Measurements from ENCODE around the gene NAGK. TPM values are rescaled to one million over a fixed set of nuclear protein-coding genes. Genes with fewer than 3 reads are reported as not detected.

NAGK gene
- total RNA-seq (2021) (56.1 to 58.9 TPM (median 57.7 TPM) in 3 replicates), Bru-seq, nascent RNA (percentile 78 among the genes with signal in this experiment)
- long read RNA-seq, experiment 1, full-length matches to known transcripts: 63 of 89 reads
- long read RNA-seq, experiment 1, partial matches to known transcripts: 10 of 89 reads
- long read RNA-seq, experiment 1, other reads (novel, unspliced or antisense): 16 of 89 reads
- long read RNA-seq, experiment 2, transcript NAGK-213 (9 exons, 2,986 nt): minor isoform, 7 of 49 reads
- long read RNA-seq, experiment 2, transcript NAGK-229 (10 exons, 1,801 nt): major isoform, 22 of 49 reads
- long read RNA-seq, experiment 2, partial matches to known transcripts: 5 of 49 reads
- long read RNA-seq, experiment 2, other reads (novel, unspliced or antisense): 13 of 49 reads
- long read RNA-seq, experiment 3, transcript NAGK-202 (9 exons, 2,343 nt): minor isoform, 7 of 150 reads
- long read RNA-seq, experiment 3, transcript NAGK-229 (10 exons, 1,801 nt): major isoform, 118 of 150 reads
- long read RNA-seq, experiment 3, partial matches to known transcripts: 0 of 150 reads
- long read RNA-seq, experiment 3, other reads (novel, unspliced or antisense): 20 of 150 reads

- ATAC-seq: peak; percentile 83
- DNase-seq (ENCODE audit: low spot score): peak; percentile 96
- CTCF ChIA-PET: interaction anchor here (0.6 to 6.8 kb wide), 14 partner anchors 14 to 108 kb away, joined by 3 to 56 read pairs (median 4); no protein-coding TSS in a partner anchor
- no peaks in the 10 kb centered on the region for H3K9me3 Mint-ChIP-seq
- peaks cover 17% of the 10 kb centered on the region for H3K36me3 Mint-ChIP-seq
- H3K4me3 Mint-ChIP-seq: peak within 1 kb of the TSS; percentile 97
- H3K4me1 Mint-ChIP-seq: peaks cover 32% of the 10 kb centered on the region
- peak within 1 kb of the TSS; percentile 98 for H3K27ac Mint-ChIP-seq
- peaks cover 2% of the 10 kb centered on the region; the same call in 1 of the 2 replicates for H3K27me3 Mint-ChIP-seq (ENCODE audit: low read depth)
- POLR2A ChIA-PET: interaction anchor here (0.6 to 2.2 kb wide), 4 partner anchors 32 to 672 kb away, joined by 3 to 6 read pairs (median 4); partner anchors contain the start of gene DYSF
- TF ChIP-seq ATF2 (CRISPR knock-in tag; IDR thresholded peaks at IDR 0.05; ENCODE audit: borderline replicate concordance, low read depth) (peak; percentile 53; the same call in 1 of the 2 replicates), CREM (CRISPR knock-in tag; IDR thresholded peaks at IDR 0.05) (peak; percentile 64; the same call in 1 of the 2 replicates), MAX (CRISPR knock-in tag; IDR thresholded peaks at IDR 0.05) (peak; percentile 93), TCF7 (CRISPR knock-in tag; IDR thresholded peaks at IDR 0.05; ENCODE audit: low read depth) (peak; percentile 59; the same call in 1 of the 2 replicates), ATF3 (CRISPR knock-in tag; conservative IDR thresholded peaks at IDR 0.05) (no peak), FOXJ3 (CRISPR knock-in tag; IDR thresholded peaks at IDR 0.05; ENCODE audit: borderline replicate concordance) (no peak), USF1 (CRISPR knock-in tag; IDR thresholded peaks at IDR 0.05) (peak; percentile 93), ZNF138 (CRISPR knock-in tag; conservative IDR thresholded peaks at IDR 0.05) (0 out of 2 replicates have a peak, but pooled peaks have one; percentile 38), AR (CRISPR knock-in tag; IDR thresholded peaks at IDR 0.05) (no peak), ATF6 (CRISPR knock-in tag; IDR thresholded peaks at IDR 0.05) (no peak), ATF1 (CRISPR knock-in tag; IDR thresholded peaks at IDR 0.05) (no peak), MLX (CRISPR knock-in tag; IDR thresholded peaks at IDR 0.05) (0 out of 2 replicates have a peak, but pooled peaks have one; percentile 3), ZMAT4 (CRISPR knock-in tag; IDR thresholded peaks at IDR 0.05) (0 out of 2 replicates have a peak, but pooled peaks have one; percentile 37), CREB1 (CRISPR knock-in tag; IDR thresholded peaks at IDR 0.05) (peak; percentile 69; the same call in 1 of the 2 replicates), FOXK1 (CRISPR knock-in tag; IDR thresholded peaks at IDR 0.05) (peak; percentile 86), E2F4 (CRISPR knock-in tag; IDR thresholded peaks at IDR 0.05; ENCODE audit: borderline replicate concordance, low read depth) (peak; percentile 87; the same call in 1 of the 2 replicates), ARID4B (CRISPR knock-in tag; IDR thresholded peaks at IDR 0.05; ENCODE audit: borderline replicate concordance) (peak; percentile 96; the same call in 1 of the 2 replicates)
These were observed at the start of gene NAGK for GRCh38 chr2:71068218-71069035. Gene NAGK (plus strand): TSS chr2:71068648. CDS start chr2:71068684, 36 bp downstream.
